Measurements from ENCODE around the gene SETD3.

SETD3 gene

DNA sequence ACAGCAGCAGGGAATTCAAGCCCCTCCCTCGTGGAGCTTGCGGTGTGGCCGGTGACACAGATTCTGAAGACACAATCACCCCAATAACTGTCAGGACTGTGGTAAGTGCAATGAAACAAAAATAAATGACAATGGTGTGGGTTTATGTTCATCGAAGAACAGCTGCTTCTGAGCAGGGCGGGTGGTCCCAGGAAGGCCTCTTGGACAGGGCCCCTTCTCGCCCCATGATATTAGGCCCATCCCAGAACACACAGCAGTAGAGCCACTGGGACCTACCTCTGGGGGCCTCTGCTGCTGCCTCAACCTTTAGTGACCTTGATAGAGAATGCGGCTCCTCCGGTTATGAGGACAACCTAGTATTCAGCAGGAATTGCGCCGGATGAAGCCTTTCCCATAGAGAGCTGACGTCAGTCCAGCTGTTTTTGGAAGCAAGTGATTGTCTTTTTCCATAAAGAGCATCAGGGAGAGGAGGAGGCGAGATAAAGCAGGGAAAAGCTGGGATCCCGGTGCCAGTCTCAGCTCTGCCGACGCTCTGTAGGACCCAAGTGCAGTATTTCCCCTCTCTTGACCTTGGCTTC lies 124.5 kb downstream of the SETD3 start:
- Histone ChIP-seq H3K9me2 (ENCODE audit: low read depth, low read length) (no peaks in the 10 kb centered on the region), H3K9ac (ENCODE audit: low read length) (no peak overlapping the region), H2AFZ (ENCODE audit: low read length) (no peak overlapping the region), H3K4me1 (ENCODE audit: insufficient read depth, low read length, severe bottlenecking) (no peaks in the 10 kb centered on the region), H3K4me2 (ENCODE audit: low read length) (no peak overlapping the region), H3K27ac (ENCODE audit: low read depth, low read length, poor library complexity, severe bottlenecking) (no peak overlapping the region), H3K27me3 (ENCODE audit: insufficient read depth, low read length) (peaks cover 6% of the 10 kb centered on the region; the same call in 1 of the 2 replicates), H3K36me3 (ENCODE audit: insufficient read depth, low read length) (no peaks in the 10 kb centered on the region), H4K20me1 (ENCODE audit: insufficient read depth, low read length) (no peaks in the 10 kb centered on the region), H3K4me3 (ENCODE audit: low read depth, low read length, poor library complexity, severe bottlenecking) (no peak overlapping the region), H3K9me3 (ENCODE audit: low read length) (no peaks in the 10 kb centered on the region), H3F3A (ENCODE audit: insufficient read depth, low read length) (no peaks in the 10 kb centered on the region), H3K79me2 (ENCODE audit: insufficient read depth, low read length) (no peaks in the 10 kb centered on the region)
- TF ChIP-seq, protein P1, sequence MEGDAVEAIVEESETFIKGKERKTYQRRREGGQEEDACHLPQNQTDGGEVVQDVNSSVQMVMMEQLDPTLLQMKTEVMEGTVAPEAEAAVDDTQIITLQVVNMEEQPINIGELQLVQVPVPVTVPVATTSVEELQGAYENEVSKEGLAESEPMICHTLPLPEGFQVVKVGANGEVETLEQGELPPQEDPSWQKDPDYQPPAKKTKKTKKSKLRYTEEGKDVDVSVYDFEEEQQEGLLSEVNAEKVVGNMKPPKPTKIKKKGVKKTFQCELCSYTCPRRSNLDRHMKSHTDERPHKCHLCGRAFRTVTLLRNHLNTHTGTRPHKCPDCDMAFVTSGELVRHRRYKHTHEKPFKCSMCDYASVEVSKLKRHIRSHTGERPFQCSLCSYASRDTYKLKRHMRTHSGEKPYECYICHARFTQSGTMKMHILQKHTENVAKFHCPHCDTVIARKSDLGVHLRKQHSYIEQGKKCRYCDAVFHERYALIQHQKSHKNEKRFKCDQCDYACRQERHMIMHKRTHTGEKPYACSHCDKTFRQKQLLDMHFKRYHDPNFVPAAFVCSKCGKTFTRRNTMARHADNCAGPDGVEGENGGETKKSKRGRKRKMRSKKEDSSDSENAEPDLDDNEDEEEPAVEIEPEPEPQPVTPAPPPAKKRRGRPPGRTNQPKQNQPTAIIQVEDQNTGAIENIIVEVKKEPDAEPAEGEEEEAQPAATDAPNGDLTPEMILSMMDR (IDR thresholded peaks at IDR 0.05; ENCODE audit: low read length), result no peak
- no peak for TF ChIP-seq EZH2 (IDR thresholded peaks at IDR 0.05; ENCODE audit: borderline replicate concordance, low read length)

DNA sequence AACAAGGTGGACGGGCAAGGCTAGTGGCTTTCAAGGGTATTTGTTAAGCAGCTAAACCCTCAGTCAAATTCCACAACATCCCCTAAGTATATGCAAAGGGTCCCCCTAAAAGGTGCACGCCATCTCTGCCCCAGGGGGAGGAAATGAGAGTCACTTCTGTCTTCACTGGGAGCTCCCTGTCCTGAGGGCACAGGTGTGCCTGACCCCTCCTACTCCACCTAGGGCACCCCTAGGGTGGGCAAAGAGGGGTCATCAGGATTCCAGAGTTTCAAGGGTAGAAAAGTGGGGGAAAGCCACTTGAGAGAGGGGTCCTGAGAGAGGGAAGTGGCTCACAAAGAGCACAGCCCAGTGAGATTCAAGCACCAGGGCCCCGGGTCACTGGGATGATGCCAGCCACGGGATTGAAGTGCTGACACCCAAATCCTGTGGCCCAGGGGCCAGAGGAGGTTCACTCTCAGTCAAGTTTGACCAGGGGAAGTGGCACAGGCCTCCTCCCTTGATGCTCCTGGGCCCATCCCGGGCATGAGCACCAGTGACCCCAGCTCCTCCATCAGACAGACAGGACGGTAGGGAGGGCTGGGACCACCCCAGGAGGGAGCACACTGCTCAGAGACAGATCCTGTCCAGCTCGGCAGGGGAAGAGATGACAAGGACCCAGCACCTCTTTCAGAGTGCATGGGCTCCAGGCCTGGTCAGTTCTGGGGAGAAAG lies 126.3 kb downstream of the SETD3 start:
- TF ChIP-seq, protein P1 (IDR thresholded peaks at IDR 0.05; ENCODE audit: low read length), result no peak
- no peak for TF ChIP-seq EZH2 (IDR thresholded peaks at IDR 0.05; ENCODE audit: borderline replicate concordance, low read length)
- Histone ChIP-seq H3K9ac (ENCODE audit: low read length) (no peak overlapping the region), H3K4me2 (ENCODE audit: low read length) (no peak overlapping the region), H2AFZ (ENCODE audit: low read length) (no peak overlapping the region), H3K9me2 (ENCODE audit: low read depth, low read length) (no peaks in the 10 kb centered on the region), H3K27me3 (ENCODE audit: insufficient read depth, low read length) (0 out of 2 replicates have a peak, but pooled peaks cover 6% of the 10 kb centered on the region), H3K36me3 (ENCODE audit: insufficient read depth, low read length) (no peaks in the 10 kb centered on the region), H3K9me3 (ENCODE audit: low read length) (no peaks in the 10 kb centered on the region), H3K27ac (ENCODE audit: low read depth, low read length, poor library complexity, severe bottlenecking) (no peak overlapping the region), H3K4me3 (ENCODE audit: low read depth, low read length, poor library complexity, severe bottlenecking) (no peak overlapping the region), H4K20me1 (ENCODE audit: insufficient read depth, low read length) (no peaks in the 10 kb centered on the region), H3F3A (ENCODE audit: insufficient read depth, low read length) (no peaks in the 10 kb centered on the region), H3K4me1 (ENCODE audit: insufficient read depth, low read length, severe bottlenecking) (no peaks in the 10 kb centered on the region), H3K79me2 (ENCODE audit: insufficient read depth, low read length) (no peaks in the 10 kb centered on the region)

DNA sequence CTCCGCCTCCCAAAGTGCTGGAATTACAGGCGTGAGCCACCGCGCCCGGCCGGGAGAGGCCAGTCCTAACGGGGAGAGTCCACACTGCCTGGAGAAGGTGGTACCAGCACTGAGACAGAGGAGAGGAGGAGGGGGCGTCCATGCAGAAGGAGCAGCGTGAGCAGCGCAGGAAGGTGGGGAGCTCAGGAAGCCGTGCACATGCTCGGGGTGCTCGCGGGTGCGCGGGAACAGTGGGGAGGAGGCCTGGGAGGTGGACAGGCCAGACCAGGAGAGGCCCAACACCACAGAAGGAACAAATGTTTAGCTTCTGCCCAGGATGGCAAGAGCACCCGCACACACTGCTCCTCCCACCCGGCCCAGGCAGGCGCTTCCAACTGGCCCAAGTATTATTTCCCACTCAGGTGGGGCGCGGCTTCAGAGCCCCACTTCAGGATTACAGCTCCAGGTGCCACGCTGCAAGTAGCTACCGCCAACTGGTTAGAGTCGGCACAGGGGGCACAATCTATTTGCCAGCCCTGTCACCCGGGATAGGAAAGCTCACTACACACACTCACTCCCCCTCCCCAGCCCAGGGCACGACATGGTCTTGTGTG lies 127.9 kb downstream of the SETD3 start:
- no peaks in the 10 kb centered on the region for H3K79me2 ChIP-seq (ENCODE audit: insufficient read depth, low read length)
- H3K4me3 ChIP-seq (ENCODE audit: low read depth, low read length, poor library complexity, severe bottlenecking), result no peak overlapping the region
- TF ChIP-seq EZH2 (IDR thresholded peaks at IDR 0.05; ENCODE audit: borderline replicate concordance, low read length), result no peak
- TF ChIP-seq, protein P1 (IDR thresholded peaks at IDR 0.05; ENCODE audit: low read length), result no peak
- 0 out of 2 replicates have a peak, but pooled peaks cover 6% of the 10 kb centered on the region for H3K27me3 ChIP-seq (ENCODE audit: insufficient read depth, low read length)
- no peak overlapping the region for H3K27ac ChIP-seq (ENCODE audit: low read depth, low read length, poor library complexity, severe bottlenecking)
- no peaks in the 10 kb centered on the region for H3F3A ChIP-seq (ENCODE audit: insufficient read depth, low read length)
- no peaks in the 10 kb centered on the region for H3K9me2 ChIP-seq (ENCODE audit: low read depth, low read length)
- no peak overlapping the region for H2AFZ ChIP-seq (ENCODE audit: low read length)
- H3K4me2 ChIP-seq (ENCODE audit: low read length), result no peak overlapping the region
- no peak overlapping the region for H3K9ac ChIP-seq (ENCODE audit: low read length)
- H3K36me3 ChIP-seq (ENCODE audit: insufficient read depth, low read length), result no peaks in the 10 kb centered on the region
- H3K9me3 ChIP-seq (ENCODE audit: low read length), result no peaks in the 10 kb centered on the region
- no peaks in the 10 kb centered on the region for H3K4me1 ChIP-seq (ENCODE audit: insufficient read depth, low read length, severe bottlenecking)
- H4K20me1 ChIP-seq (ENCODE audit: insufficient read depth, low read length), result no peaks in the 10 kb centered on the region

Measured in OCI-LY1 (cell line).